ENCODE results near the gene TCF7L1. TPM values are rescaled to one million over a fixed set of nuclear protein-coding genes. Genes with fewer than 3 reads are reported as not detected.

TCF7L1 gene
- total RNA-seq, 1 donor from 2014 or later, result 10.3 TPM

- H3K27me3 ChIP-seq, result no peaks in the 10 kb centered on the region
- H3K27ac ChIP-seq, result peak overlapping the region; percentile 78 to 81
- peak overlapping the region; percentile 4 to 59 for H3K4me3 ChIP-seq
- no peak for DNase-seq (ENCODE audit: low spot score in 2 of 2)
- H3K36me3 ChIP-seq, result no peaks in the 10 kb centered on the region
- peaks cover 3 to 30% of the 10 kb centered on the region in 2 donors for H3K4me1 ChIP-seq
- intact Hi-C loops (cut with DNase I), result no loop called here
- no peaks in the 10 kb centered on the region for H3K9me3 ChIP-seq
- TF ChIP-seq, protein P1, sequence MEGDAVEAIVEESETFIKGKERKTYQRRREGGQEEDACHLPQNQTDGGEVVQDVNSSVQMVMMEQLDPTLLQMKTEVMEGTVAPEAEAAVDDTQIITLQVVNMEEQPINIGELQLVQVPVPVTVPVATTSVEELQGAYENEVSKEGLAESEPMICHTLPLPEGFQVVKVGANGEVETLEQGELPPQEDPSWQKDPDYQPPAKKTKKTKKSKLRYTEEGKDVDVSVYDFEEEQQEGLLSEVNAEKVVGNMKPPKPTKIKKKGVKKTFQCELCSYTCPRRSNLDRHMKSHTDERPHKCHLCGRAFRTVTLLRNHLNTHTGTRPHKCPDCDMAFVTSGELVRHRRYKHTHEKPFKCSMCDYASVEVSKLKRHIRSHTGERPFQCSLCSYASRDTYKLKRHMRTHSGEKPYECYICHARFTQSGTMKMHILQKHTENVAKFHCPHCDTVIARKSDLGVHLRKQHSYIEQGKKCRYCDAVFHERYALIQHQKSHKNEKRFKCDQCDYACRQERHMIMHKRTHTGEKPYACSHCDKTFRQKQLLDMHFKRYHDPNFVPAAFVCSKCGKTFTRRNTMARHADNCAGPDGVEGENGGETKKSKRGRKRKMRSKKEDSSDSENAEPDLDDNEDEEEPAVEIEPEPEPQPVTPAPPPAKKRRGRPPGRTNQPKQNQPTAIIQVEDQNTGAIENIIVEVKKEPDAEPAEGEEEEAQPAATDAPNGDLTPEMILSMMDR (IDR thresholded peaks at IDR 0.05), result no peak
Observed at GRCh38 chr2:85275984-85276540, 142.9 kb downstream of the TCF7L1 start.

DNA sequence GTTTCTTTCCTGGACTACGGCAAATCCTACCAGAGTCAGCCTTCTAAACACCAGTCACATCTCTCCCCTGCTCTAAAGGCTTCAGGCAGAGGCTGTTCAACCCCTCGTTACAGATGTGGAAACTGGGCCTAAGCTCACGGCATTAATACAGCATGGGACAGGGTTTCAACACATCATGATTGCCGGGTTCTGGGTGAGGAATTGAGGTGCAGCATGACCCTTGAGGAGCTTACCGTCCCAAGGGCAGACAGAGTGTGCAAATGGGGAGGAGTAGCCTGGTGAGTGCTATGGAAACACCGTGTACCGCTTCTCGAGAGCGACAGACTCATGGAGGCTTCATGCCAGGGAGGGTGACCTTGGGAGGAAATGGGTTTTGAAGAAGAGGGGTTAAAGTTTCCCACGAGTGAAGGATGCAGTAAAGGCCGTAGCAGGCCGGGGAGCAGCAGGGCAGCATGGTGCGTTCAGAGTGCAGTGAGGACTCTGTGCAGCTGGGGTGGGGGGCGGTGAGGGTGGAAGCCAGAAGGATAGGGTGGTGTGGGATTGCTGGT, 143.5 kb downstream of the TCF7L1 start:
- peak overlapping the region; percentile 78 to 81 for H3K27ac ChIP-seq
- TF ChIP-seq, protein P1 (IDR thresholded peaks at IDR 0.05), result no peak
- H3K9me3 ChIP-seq, result no peaks in the 10 kb centered on the region
- no peaks in the 10 kb centered on the region for H3K36me3 ChIP-seq
- DNase-seq (ENCODE audit: low spot score in 2 of 2), result no peak
- H3K4me1 ChIP-seq, result peaks cover 3 to 30% of the 10 kb centered on the region in 2 donors
- peak overlapping the region; percentile 4 to 59 for H3K4me3 ChIP-seq
- no peaks in the 10 kb centered on the region for H3K27me3 ChIP-seq
- intact Hi-C loops (cut with DNase I), result no loop called here

DNA sequence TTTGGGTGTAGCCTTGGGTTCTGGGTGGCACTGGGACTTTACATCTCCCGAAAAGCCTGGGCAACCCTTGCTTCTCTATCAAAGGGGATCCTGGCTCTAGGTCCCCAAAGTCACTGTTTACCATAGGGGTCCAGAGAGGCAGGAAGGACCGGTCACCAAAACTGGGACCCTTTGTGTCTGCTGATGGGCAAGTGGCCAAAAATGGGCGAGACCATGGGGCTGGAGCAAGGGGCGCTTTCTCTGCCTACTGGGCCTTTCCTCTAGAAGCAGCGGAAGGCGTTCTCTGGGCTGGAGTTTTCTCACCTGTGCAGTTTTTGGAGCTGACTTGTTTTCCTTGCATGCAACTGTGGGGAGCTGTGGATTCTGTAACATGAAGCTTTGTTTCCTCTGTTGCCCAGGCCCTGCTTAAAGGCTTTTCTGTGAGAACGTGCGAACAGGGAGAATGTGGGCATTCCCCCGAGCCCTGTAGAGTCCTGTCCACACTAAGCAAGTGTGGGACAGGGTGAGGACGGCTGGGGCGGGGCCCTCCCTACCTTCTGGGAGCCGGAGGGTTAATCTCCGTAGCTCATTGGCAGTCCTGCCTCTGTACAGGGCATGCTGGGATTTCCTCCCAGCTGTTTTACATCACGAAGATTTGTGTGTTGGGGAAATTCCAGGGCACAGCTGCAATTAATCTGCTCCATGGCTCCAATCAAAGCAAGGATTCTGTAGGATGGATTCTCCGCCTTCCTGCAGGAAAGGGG, 144.4 kb downstream of the TCF7L1 start:
- Histone ChIP-seq H3K27me3 (no peaks in the 10 kb centered on the region), H3K4me3 (peak overlapping the region; percentile 20 to 59), H3K27ac (peak overlapping the region; percentile 78 to 81), H3K4me1 (peaks cover 3 to 30% of the 10 kb centered on the region in 2 donors), H3K36me3 (no peaks in the 10 kb centered on the region), H3K9me3 (no peaks in the 10 kb centered on the region)
- intact Hi-C loops (cut with DNase I), result no loop called here
- DNase-seq (ENCODE audit: low spot score in 2 of 2), result peak in 1 of 2 donors; percentile 75
- TF ChIP-seq, protein P1 (IDR thresholded peaks at IDR 0.05), result no peak

- peak overlapping the region; percentile 78 to 81 for H3K27ac ChIP-seq
Observed at GRCh38 chr2:85278361-85278760, 145.2 kb downstream of the TCF7L1 start.

DNA sequence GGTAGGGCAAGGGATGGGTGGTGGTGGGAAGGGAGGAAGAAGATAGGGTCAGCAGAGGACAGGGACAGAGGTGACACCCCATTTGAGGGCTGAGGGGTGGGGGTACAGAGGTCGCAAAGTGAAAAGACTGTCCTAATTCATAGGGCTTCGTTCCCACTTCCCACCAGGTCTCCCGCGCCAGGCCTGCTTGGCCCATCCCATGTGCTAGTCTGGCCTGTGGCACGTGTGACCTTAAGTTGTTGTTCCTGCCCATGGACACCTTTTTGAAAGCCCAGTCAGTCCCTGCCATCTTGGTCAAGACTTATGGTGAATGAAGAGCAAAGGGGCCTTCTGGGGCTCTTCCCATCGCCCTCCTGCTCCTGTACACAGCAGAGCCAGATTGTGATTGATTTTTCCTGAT, 148.4 kb downstream of the TCF7L1 start:
- TF ChIP-seq, protein P1 (IDR thresholded peaks at IDR 0.05), result no peak
- Histone ChIP-seq H3K4me1 (peaks cover 3 to 26% of the 10 kb centered on the region in 2 donors), H3K36me3 (peaks cover 0 to 8% of the 10 kb centered on the region in 2 donors), H3K4me3 (no peak overlapping the region), H3K27me3 (no peaks in the 10 kb centered on the region), H3K9me3 (no peaks in the 10 kb centered on the region), H3K27ac (no peak overlapping the region)
- no peak for DNase-seq (ENCODE audit: low spot score in 2 of 2)
- intact Hi-C loops (cut with DNase I), result no loop called here

More at GRCh38 chr2:85278361-85278760, 145.2 kb downstream of the TCF7L1 start:
- intact Hi-C loops (cut with DNase I), result no loop called here
- no peak for DNase-seq (ENCODE audit: low spot score in 2 of 2)
- TF ChIP-seq, protein P1 (IDR thresholded peaks at IDR 0.05), result no peak
- no peaks in the 10 kb centered on the region for H3K27me3 ChIP-seq
- peak overlapping the region; percentile 20 to 59 for H3K4me3 ChIP-seq
- H3K36me3 ChIP-seq, result peaks cover 0 to 2% of the 10 kb centered on the region in 2 donors
- H3K4me1 ChIP-seq, result peaks cover 3 to 30% of the 10 kb centered on the region in 2 donors
- no peaks in the 10 kb centered on the region for H3K9me3 ChIP-seq
